GM19193 (cell line): Measurements from ENCODE around the gene OR2V2.

Experiments
- POLR2A ChIP-seq: IDR thresholded peaks from 4 replicates; pipeline ENCODE4 v1.6.1; 2011; ENCODE audit not compliant: insufficient read depth, insufficient read length; ENCODE audit errors: extremely low read depth

OR2V2 gene

GRCh38 chr5:181197326-181197951 is 50.1 kb downstream of the OR2V2 start:
- no peak for TF ChIP-seq POLR2A

- no peak for TF ChIP-seq POLR2A
Measured at GRCh38 chr5:181198106-181198685, 50.8 kb downstream of the OR2V2 start.

GRCh38 chr5:181198905-181199519 is 51.6 kb downstream of the OR2V2 start:
- TF ChIP-seq POLR2A: no peak

- TF ChIP-seq POLR2A: no peak
Measured at GRCh38 chr5:181199881-181200638, 52.7 kb downstream of the OR2V2 start.

- no peak for TF ChIP-seq POLR2A
Measured at GRCh38 chr5:181200816-181201215, 53.4 kb downstream of the OR2V2 start.

GRCh38 chr5:181203093-181203711 is 55.8 kb downstream of the OR2V2 start:
- no peak for TF ChIP-seq POLR2A

- no peak for TF ChIP-seq POLR2A
Measured at GRCh38 chr5:181203777-181204112, 56.4 kb downstream of the OR2V2 start.

- TF ChIP-seq POLR2A: no peak
Measured at GRCh38 chr5:181204113-181204825, 56.9 kb downstream of the OR2V2 start.

GRCh38 chr5:181204826-181205760 is 57.7 kb downstream of the OR2V2 start, which contains the start of gene TRIM7:
Gene TRIM7 (minus strand): TSS chr5:181205196. CDS start chr5:181205110, 86 bp downstream.
- TF ChIP-seq POLR2A: no peak

- TF ChIP-seq POLR2A: no peak
Measured at GRCh38 chr5:181205761-181206649, 58.6 kb downstream of the OR2V2 start.

GRCh38 chr5:181207214-181207959 is 60.0 kb downstream of the OR2V2 start:
- no peak for TF ChIP-seq POLR2A

GRCh38 chr5:181207960-181208253 is 60.5 kb downstream of the OR2V2 start:
- TF ChIP-seq POLR2A: no peak
